Measurements from ENCODE around the gene DTX2. TPM values are rescaled to one million over a fixed set of nuclear protein-coding genes. Genes with fewer than 3 reads are reported as not detected.
"Not testable (repeated sequence)": the region's sequence is repeated elsewhere in the genome, so short reads cannot be mapped to it uniquely, and the experiment has no call there.

Gene DTX2
- total RNA-seq, 6 experiments from 2014 or later, result 11.1 to 15.6 (median 12.9) TPM

DNA sequence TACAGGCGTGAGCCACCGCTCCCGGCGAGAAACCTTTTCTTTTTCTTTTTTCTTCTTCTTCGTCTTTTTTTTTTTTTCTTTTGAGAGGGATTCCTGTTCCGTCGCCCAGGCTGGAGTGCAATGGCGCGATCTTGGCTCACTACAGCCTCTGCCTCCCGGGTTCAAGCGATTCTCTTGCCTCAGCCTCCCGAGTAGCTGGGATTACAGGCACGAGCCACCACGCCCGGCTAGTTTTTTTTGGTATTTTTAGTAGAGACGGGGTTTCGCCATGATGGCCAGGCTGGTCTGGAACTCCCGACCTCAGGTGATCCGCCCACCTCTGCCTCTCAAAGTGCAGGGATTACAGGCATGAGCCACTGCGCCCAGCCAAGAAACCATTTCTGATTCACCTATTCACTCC lies 742 bp upstream of the DTX2 start:
- DNase-seq; H3K27me3 Mint-ChIP-seq (ENCODE audit: insufficient read depth); H3K36me3 Mint-ChIP-seq (ENCODE audit: low read depth); H3K9me3 Mint-ChIP-seq; H3K4me3 Mint-ChIP-seq; H3K27ac Mint-ChIP-seq; H3K4me1 Mint-ChIP-seq (ENCODE audit: low read depth): not testable (repeated sequence)

- not testable (repeated sequence) for H3K27me3 Mint-ChIP-seq (ENCODE audit: insufficient read depth); DNase-seq; H3K36me3 Mint-ChIP-seq (ENCODE audit: low read depth); H3K27ac Mint-ChIP-seq; H3K9me3 Mint-ChIP-seq; H3K4me1 Mint-ChIP-seq (ENCODE audit: low read depth); H3K4me3 Mint-ChIP-seq
Observed at GRCh38 chr7:76462271-76462882, 868 bp downstream of the DTX2 start.

DNA sequence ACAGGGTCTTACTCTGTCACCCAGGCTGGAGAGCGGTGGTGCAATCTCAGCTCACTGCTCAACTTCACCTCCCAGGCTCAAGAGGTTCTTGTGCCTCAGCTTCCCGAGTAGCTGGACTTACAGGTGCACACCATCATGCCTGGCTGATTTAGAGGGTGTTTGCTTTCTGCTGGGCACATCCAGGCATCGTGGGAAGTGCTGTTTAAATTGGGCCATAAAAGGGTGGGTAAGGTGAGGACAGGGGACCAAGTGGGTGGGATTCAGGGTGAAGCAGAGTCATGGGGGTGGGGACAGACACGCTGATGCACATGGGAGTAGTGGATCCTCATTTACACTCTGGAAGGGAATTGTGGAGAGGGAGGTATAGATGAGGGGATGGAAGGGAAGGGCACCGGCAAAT lies 3.5 kb downstream of the DTX2 start:
- H3K36me3 Mint-ChIP-seq (ENCODE audit: low read depth); H3K4me1 Mint-ChIP-seq (ENCODE audit: low read depth); H3K4me3 Mint-ChIP-seq; H3K27me3 Mint-ChIP-seq (ENCODE audit: insufficient read depth); DNase-seq; H3K27ac Mint-ChIP-seq; H3K9me3 Mint-ChIP-seq: not testable (repeated sequence)

- not testable (repeated sequence) for H3K4me1 Mint-ChIP-seq (ENCODE audit: low read depth); H3K27ac Mint-ChIP-seq; H3K36me3 Mint-ChIP-seq (ENCODE audit: low read depth); DNase-seq; H3K4me3 Mint-ChIP-seq; H3K27me3 Mint-ChIP-seq (ENCODE audit: insufficient read depth); H3K9me3 Mint-ChIP-seq
Observed at GRCh38 chr7:76465950-76466349, 4.4 kb downstream of the DTX2 start.

- not testable (repeated sequence) for H3K27ac Mint-ChIP-seq; H3K27me3 Mint-ChIP-seq (ENCODE audit: insufficient read depth); H3K36me3 Mint-ChIP-seq (ENCODE audit: low read depth); H3K9me3 Mint-ChIP-seq; H3K4me3 Mint-ChIP-seq; H3K4me1 Mint-ChIP-seq (ENCODE audit: low read depth); DNase-seq
Observed at GRCh38 chr7:76467743-76468404, 6.4 kb downstream of the DTX2 start.

GRCh38 chr7:76471556-76472221 lies 10.2 kb downstream of the DTX2 start:
- H3K27ac Mint-ChIP-seq; H3K4me1 Mint-ChIP-seq (ENCODE audit: low read depth); H3K27me3 Mint-ChIP-seq (ENCODE audit: insufficient read depth); H3K36me3 Mint-ChIP-seq (ENCODE audit: low read depth); H3K9me3 Mint-ChIP-seq; DNase-seq; H3K4me3 Mint-ChIP-seq: not testable (repeated sequence)

DNA sequence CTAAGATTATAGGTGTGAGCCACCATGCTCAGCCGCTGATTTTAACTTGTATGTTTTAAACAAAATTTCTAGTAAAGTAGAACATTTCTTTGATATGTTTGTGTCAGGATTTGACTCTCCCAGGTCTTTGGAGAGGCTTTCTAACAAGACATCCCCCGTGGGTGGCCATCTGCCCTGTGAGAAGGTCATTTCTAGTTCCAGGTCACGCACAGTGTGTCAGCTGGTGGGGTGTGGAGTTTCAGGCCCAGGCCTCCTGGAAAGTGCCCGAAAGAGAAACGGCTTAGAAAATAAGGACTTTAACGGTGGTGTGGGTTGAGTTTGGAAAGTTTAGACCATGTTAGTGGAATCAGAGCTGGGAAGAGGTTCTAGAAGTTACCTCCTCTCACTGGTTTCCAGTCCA lies 11.6 kb downstream of the DTX2 start:
- H3K4me1 Mint-ChIP-seq (ENCODE audit: low read depth); H3K4me3 Mint-ChIP-seq; H3K27me3 Mint-ChIP-seq (ENCODE audit: insufficient read depth); H3K27ac Mint-ChIP-seq; H3K9me3 Mint-ChIP-seq; H3K36me3 Mint-ChIP-seq (ENCODE audit: low read depth); DNase-seq: not testable (repeated sequence)

DNA sequence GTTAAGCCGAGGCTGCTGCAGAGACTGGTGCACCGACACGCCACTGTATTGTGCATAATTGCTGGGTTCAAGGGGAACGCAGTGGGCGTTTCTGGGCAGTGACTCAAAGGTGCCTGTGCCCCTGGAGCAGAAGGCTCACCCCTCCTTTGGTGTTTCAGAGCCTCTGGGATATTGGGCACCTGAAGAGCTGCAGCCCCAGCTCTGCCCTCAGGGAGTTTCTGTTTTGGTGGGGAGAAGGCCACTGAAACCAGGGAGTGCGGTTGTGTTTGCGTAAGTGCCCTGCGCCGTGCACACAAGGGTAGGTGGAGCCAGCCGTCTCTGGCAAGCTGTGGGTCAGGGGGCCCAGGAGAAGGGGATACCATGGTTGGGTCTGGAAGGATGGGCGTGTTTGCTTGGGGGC lies 14.8 kb downstream of the DTX2 start:
- not testable (repeated sequence) for H3K9me3 Mint-ChIP-seq; H3K27me3 Mint-ChIP-seq (ENCODE audit: insufficient read depth); H3K27ac Mint-ChIP-seq; DNase-seq; H3K36me3 Mint-ChIP-seq (ENCODE audit: low read depth); H3K4me1 Mint-ChIP-seq (ENCODE audit: low read depth); H3K4me3 Mint-ChIP-seq

GRCh38 chr7:76476742-76477474 lies 15.4 kb downstream of the DTX2 start:
- H3K9me3 Mint-ChIP-seq; H3K27ac Mint-ChIP-seq; DNase-seq; H3K4me1 Mint-ChIP-seq (ENCODE audit: low read depth); H3K36me3 Mint-ChIP-seq (ENCODE audit: low read depth); H3K4me3 Mint-ChIP-seq; H3K27me3 Mint-ChIP-seq (ENCODE audit: insufficient read depth): not testable (repeated sequence)

DNA sequence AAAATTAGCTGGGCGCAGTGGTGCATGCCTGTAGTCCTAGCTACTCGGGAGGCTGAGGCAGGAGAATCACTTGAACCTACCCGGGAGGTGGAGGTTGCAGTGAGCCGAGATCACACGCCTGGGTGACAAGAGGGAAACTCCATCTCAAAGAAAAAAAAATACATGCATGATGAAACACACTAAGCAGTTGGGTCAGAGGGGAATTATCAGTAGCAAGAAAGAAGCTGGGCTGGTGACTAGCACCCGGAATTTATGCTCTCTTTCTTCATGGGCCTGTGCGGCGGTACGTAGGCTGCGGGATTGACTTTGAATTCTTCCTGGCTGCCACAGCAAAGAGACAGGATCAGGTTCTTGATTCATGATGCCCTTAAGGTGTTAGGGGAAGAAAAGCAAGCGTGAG lies 18.1 kb downstream of the DTX2 start:
- not testable (repeated sequence) for H3K27me3 Mint-ChIP-seq (ENCODE audit: insufficient read depth); H3K4me1 Mint-ChIP-seq (ENCODE audit: low read depth); DNase-seq; H3K27ac Mint-ChIP-seq; H3K9me3 Mint-ChIP-seq; H3K36me3 Mint-ChIP-seq (ENCODE audit: low read depth); H3K4me3 Mint-ChIP-seq

DNA sequence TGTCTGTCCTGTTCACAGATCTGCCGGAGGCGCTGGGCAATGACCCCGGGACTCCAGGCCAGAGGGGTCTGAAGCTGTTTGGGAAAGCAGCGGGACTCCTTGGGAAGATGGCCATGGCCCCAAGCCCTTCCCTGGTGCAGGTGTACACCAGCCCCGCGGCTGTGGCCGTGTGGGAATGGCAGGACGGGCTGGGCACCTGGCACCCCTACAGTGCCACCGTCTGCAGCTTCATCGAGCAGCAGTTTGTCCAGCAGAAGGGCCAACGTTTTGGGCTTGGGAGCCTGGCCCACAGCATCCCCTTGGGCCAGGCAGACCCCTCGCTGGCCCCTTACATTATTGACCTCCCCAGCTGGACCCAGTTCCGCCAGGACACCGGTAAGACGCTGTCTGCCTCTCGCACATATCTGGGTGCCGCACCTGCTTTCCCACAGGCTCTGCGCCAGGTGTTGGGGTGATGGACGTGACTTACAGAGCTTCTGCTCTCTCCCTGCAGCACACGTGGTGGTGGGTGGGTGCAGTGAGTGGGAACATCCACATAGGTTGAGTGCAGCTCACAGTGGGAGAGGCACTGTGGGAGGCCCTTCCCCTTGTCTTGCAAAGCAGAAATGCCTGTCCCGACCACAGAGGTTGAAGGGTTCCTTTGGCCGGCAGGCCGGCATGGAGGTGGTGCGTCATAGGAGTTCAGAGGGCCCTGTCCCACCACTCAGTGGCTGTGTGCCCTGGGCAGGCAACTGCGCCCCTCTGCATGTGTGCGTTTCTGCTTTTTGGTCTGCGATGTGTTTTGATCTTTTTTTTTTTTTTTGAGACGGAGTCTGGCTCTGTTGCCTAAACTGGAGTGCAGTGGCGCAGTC lies 19.1 kb downstream of the DTX2 start:
- not testable (repeated sequence) for H3K9me3 Mint-ChIP-seq; H3K27me3 Mint-ChIP-seq (ENCODE audit: insufficient read depth); H3K27ac Mint-ChIP-seq; H3K4me1 Mint-ChIP-seq (ENCODE audit: low read depth); DNase-seq; H3K36me3 Mint-ChIP-seq (ENCODE audit: low read depth); H3K4me3 Mint-ChIP-seq

DNA sequence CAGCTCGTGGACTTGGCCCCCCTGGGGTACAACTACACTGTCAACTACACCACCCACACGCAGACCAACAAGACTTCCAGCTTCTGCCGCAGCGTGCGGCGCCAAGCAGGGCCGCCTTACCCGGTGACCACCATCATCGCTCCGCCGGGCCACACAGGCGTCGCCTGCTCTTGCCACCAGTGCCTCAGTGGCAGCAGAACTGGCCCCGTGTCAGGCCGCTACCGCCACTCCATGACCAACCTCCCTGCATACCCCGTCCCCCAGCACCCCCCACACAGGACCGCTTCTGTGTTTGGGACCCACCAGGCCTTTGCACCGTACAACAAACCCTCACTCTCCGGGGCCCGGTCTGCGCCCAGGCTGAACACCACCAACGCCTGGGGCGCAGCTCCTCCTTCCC lies 21.2 kb downstream of the DTX2 start:
- H3K4me1 Mint-ChIP-seq (ENCODE audit: low read depth); DNase-seq; H3K9me3 Mint-ChIP-seq; H3K36me3 Mint-ChIP-seq (ENCODE audit: low read depth); H3K27ac Mint-ChIP-seq; H3K27me3 Mint-ChIP-seq (ENCODE audit: insufficient read depth); H3K4me3 Mint-ChIP-seq: not testable (repeated sequence)

GRCh38 chr7:76483081-76483480 lies 21.6 kb downstream of the DTX2 start:
- not testable (repeated sequence) for H3K4me3 Mint-ChIP-seq; H3K9me3 Mint-ChIP-seq; H3K36me3 Mint-ChIP-seq (ENCODE audit: low read depth); H3K4me1 Mint-ChIP-seq (ENCODE audit: low read depth); H3K27me3 Mint-ChIP-seq (ENCODE audit: insufficient read depth); DNase-seq; H3K27ac Mint-ChIP-seq

Data from HFFc6 (cell line).